Measurements from ENCODE around the gene SRRM4.

The SRRM4 gene, protein sequence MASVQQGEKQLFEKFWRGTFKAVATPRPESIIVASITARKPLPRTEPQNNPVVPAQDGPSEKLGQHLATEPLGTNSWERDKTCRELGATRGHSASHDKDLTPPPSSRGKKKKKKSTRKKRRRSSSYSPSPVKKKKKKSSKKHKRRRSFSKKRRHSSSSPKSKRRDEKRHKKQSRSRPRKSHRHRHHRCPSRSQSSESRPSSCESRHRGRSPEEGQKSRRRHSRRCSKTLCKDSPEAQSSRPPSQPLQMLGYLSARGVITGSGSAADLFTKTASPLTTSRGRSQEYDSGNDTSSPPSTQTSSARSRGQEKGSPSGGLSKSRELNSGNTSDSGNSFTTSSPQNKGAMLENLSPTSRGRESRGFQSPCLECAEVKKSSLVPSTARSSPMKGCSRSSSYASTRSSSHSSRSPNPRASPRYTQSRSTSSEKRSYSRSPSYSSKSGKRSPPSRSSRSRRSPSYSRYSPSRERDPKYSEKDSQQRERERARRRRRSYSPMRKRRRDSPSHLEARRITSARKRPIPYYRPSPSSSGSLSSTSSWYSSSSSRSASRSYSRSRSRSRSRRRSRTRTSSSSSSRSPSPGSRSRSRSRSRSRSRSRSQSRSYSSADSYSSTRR

DNA sequence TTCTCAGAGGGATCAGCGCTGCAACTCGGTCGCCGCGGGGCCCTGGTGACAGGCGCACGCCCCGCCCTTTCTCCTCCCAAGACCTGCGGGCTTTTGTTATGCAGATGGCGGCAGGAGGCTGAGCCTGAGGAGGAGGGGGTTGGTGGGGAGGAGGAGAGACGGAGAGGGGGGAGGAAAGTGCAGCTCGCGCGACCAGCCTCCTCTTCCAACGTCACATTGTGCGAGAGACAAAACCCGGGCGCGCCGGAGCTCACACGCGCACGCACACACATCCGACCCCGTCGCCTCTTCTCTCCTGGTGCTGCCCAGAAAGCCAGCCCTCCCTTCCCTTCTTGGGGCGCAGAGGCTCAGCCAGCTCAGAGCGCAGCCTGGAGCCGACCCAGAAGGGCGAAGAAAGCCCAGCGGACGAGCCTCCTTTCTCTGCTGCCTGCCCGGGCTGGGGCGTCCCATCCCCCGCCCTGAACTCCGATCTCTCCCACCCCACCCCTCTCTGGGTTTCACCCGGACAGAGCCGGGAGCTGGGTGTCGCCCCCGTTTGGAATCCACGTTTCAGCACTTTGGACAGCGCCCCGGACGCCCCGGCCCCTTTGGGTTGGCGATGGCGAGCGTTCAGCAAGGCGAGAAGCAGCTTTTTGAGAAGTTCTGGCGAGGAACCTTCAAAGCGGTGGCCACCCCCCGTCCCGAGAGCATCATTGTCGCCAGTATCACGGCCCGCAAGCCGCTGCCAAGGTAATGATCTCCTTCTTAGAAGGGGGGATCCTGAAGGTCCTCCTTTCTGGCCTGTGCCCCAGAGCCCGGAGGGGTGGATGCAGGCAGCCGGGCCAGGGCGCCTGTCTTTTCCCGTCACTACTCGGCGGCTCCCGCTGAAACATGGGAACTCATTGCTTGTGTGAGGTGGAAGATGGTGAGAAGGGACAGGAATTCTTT, at the start of gene SRRM4:
Gene SRRM4 (plus strand): TSS at position 257 of the 927 bp plus-strand sequence. CDS start 342 bp downstream, at position 599.
- POLR2A ChIA-PET, result no interaction called here
- CTCF ChIA-PET, result no interaction called here
- DNase-seq (ENCODE audit: low read depth, low spot score), result no peak
- TF ChIP-seq, protein P1, sequence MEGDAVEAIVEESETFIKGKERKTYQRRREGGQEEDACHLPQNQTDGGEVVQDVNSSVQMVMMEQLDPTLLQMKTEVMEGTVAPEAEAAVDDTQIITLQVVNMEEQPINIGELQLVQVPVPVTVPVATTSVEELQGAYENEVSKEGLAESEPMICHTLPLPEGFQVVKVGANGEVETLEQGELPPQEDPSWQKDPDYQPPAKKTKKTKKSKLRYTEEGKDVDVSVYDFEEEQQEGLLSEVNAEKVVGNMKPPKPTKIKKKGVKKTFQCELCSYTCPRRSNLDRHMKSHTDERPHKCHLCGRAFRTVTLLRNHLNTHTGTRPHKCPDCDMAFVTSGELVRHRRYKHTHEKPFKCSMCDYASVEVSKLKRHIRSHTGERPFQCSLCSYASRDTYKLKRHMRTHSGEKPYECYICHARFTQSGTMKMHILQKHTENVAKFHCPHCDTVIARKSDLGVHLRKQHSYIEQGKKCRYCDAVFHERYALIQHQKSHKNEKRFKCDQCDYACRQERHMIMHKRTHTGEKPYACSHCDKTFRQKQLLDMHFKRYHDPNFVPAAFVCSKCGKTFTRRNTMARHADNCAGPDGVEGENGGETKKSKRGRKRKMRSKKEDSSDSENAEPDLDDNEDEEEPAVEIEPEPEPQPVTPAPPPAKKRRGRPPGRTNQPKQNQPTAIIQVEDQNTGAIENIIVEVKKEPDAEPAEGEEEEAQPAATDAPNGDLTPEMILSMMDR (IDR thresholded peaks at IDR 0.05; ENCODE audit: insufficient read depth, low read length, missing control alignments), result no peak
- H3K4me3 ChIP-seq (ENCODE audit: low read depth, low read length), result no peak within 1 kb of the TSS

DNA sequence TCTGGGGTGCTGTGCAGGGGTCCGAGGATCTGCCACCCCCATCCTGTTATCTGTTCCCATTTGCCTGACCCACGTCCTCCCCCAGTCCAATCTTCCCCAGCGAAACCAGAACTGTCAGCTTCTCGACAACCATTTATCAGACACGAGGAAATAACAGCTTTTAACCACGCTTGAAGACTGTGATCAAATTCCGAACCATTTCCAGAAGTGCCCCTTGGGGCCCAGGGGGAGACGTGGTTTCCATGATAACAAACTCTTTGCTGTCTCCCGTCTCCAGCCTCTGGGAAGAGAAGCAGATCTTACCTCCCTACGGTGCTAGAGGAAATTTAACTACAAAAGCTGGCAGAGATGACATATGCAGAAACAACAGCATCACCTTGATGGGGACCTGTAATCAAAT, 35.1 kb upstream of the SRRM4 start:
- TF ChIP-seq, protein P1 (IDR thresholded peaks at IDR 0.05; ENCODE audit: insufficient read depth, low read length, missing control alignments), result no peak
- DNase-seq (ENCODE audit: low read depth, low spot score), result no peak
- H3K4me3 ChIP-seq (ENCODE audit: low read depth, low read length), result no peak overlapping the region
- ChIA-PET POLR2A (no interaction called here), CTCF (no interaction called here)

DNA sequence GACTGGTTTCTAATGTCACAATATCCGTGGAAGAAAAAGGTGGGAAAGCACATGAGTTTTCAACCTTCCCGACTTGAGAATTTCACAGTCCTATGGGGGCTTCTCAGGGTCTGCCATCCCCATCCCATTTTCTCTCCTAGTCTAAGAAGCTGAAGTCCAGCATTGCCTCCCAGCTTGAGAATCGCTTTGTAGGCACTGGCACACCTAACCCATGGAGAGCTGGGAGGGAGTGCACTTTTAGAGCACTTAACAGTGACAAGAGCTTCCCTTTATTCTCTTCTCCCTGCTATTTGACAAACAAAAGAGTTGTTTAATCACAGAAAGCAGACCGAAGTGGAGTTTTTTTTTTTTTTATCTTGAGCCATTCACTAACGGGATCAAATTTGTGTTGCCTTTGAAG, 22.8 kb upstream of the SRRM4 start:
- no peak overlapping the region for H3K4me3 ChIP-seq (ENCODE audit: low read depth, low read length)
- DNase-seq (ENCODE audit: low read depth, low spot score), result no peak
- POLR2A ChIA-PET, result no interaction called here
- TF ChIP-seq, protein P1 (IDR thresholded peaks at IDR 0.05; ENCODE audit: insufficient read depth, low read length, missing control alignments), result no peak
- CTCF ChIA-PET, result no interaction called here

DNA sequence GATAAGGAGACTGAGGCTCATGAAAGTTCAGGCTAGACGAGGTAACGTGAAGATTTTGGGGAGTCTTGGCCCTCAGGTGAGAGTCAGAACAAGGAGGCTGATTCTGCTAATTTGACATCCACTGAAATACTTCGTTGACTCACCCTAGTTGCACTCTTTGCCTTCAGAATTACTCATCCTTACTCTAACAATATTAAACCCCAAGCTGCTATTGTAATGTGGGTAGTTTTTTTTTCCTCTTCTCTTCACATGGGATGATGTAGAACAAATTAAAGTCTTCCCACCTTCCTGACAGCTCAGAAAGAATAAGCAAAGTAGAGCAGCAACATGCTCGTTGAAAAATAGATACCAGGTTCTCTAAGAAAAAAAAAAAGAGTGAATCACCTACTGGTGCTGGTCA, 22.0 kb upstream of the SRRM4 start:
- CTCF ChIA-PET, result no interaction called here
- POLR2A ChIA-PET, result no interaction called here
- no peak overlapping the region for H3K4me3 ChIP-seq (ENCODE audit: low read depth, low read length)
- TF ChIP-seq, protein P1 (IDR thresholded peaks at IDR 0.05; ENCODE audit: insufficient read depth, low read length, missing control alignments), result no peak
- no peak for DNase-seq (ENCODE audit: low read depth, low spot score)

DNA sequence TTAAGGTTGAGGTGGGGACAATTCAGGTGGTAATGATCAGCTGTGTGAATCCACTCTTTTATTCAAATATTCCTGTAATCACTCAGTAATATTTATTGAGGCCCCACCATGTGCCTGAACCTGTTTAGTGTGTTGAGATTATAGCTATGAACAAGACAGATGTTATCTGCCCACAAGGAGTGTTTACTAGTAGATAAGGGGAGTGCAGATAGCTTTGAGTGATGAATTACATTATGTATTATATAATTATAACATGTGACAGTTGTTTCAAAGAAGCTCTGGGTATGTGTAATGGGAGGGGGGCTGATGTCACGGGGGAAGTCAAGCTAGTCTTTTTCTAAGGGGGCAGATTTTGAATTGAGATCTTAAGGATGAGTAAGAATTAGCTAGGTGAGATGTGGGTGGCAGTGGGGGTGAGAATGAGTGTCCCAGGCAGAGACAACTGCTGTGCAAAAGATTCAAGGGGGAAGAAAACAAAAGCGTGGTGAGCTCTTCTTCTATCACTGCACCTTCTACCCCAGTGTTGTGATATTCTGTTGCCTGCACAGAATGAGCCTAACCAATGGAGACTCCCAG, 21.3 kb upstream of the SRRM4 start:
- no peak overlapping the region for H3K4me3 ChIP-seq (ENCODE audit: low read depth, low read length)
- ChIA-PET CTCF (no interaction called here), POLR2A (no interaction called here)
- TF ChIP-seq, protein P1 (IDR thresholded peaks at IDR 0.05; ENCODE audit: insufficient read depth, low read length, missing control alignments), result no peak
- DNase-seq (ENCODE audit: low read depth, low spot score), result no peak
